ENCODE data around the gene ACADSB. TPM values are rescaled to one million over a fixed set of nuclear protein-coding genes. Genes with fewer than 3 reads are reported as not detected.

ACADSB gene
- total and polyA plus RNA-seq, 10 of the 15 experiments (the other 5 are each of a cell fraction or from before 2014, with no cell fraction given): 10.8 to 24.0 (median 15.0) TPM

DNA sequence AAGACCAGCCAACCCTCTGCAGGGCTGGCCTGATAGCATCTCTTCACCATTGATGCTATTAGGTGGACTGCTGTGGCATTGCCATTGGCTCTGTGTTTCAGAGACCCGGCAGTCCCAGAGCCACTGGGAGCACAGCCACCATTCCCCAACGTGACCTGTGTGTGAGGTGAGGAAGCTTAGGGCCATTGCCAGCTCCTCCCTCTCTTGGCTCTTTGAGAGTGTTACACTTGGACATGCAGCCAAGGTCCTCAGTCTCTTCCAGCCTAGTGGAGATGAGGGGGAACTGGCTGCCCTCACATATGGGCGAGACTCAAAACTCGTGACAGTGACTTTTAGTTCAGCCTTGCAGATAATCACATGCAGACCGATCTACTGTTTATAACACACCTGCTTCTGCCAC lies 87.6 kb downstream of the ACADSB start:
- SMC1A ChIA-PET (ENCODE audit: uncharacterized antibody, unreplicated experiment): no interaction called here

DNA sequence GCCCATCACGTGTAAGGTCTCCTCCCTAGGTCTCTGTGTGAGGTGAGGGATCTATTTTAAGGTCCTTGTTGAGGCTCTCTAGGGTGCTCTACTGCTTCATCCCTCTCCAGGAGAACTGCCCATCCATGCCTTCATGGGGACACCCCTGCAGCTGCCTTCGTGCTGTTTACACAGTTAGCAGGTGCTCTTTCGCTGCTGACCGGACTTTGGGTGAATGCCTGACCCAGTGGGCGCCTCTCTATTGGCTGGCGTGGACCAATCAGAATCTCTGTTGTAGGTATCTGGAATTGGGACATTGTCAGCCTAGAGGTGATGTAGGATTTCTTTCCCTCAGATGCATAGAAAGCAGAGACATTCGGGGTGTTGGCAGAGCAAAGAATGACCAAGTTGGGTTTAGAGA lies 88.2 kb downstream of the ACADSB start:
- ATAC-seq (no peak), FAIRE-seq (no peak), DNase-seq (ENCODE audit: low read depth, low spot score) (no peak)
- WGBS (ENCODE audit: insufficient coverage, insufficient replicate concordance, low lambda C conversion rate, missing lambda C conversion rate): 13% methylated on average over 7 of the region's 7 CpGs
- POLR2A ChIA-PET: no interaction called here
- H3K9ac ChIP-seq (ENCODE audit: control insufficient read depth, insufficient read depth, low read length): no peak overlapping the region
- CTCF ChIA-PET: no interaction called here
- SMC1A ChIA-PET (ENCODE audit: uncharacterized antibody, unreplicated experiment): no interaction called here
- TF ChIP-seq, protein P1, sequence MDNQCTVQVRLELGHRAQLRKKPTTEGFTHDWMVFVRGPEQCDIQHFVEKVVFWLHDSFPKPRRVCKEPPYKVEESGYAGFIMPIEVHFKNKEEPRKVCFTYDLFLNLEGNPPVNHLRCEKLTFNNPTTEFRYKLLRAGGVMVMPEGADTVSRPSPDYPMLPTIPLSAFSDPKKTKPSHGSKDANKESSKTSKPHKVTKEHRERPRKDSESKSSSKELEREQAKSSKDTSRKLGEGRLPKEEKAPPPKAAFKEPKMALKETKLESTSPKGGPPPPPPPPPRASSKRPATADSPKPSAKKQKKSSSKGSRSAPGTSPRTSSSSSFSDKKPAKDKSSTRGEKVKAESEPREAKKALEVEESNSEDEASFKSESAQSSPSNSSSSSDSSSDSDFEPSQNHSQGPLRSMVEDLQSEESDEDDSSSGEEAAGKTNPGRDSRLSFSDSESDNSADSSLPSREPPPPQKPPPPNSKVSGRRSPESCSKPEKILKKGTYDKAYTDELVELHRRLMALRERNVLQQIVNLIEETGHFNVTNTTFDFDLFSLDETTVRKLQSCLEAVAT (IDR thresholded peaks at IDR 0.05): no peak
- no peak for TF ChIP-seq RBBP5 (conservative IDR thresholded peaks at IDR 0.05)
- no peak for TF ChIP-seq NFYA (IDR thresholded peaks at IDR 0.05; ENCODE audit: borderline replicate concordance, low read depth, low read length)
- TF ChIP-seq ZNF384 (IDR thresholded peaks at IDR 0.05; ENCODE audit: borderline replicate concordance, low read depth, low read length): no peak
- no peak for TF ChIP-seq SUPT20H (IDR thresholded peaks at IDR 0.05; ENCODE audit: borderline replicate concordance, control insufficient read depth, low read depth, low read length)
- TF ChIP-seq ZZZ3 (IDR thresholded peaks at IDR 0.05; ENCODE audit: control insufficient read depth, insufficient read length, low read depth): no peak
- TF ChIP-seq TAF1 (IDR thresholded peaks at IDR 0.05; ENCODE audit: borderline replicate concordance, low read depth, low read length): no peak
- TF ChIP-seq EGR1 (IDR thresholded peaks at IDR 0.05; ENCODE audit: borderline replicate concordance in 1 of 2, low read depth in 2 of 2, low read length in 2 of 2): no peak
- H3K4me2 ChIP-seq (ENCODE audit: control insufficient read depth, insufficient read depth): no peak overlapping the region
- H3K27ac ChIP-seq (ENCODE audit: control insufficient read depth, insufficient read depth): no peak overlapping the region
- no peaks in the 10 kb centered on the region for H3K79me2 ChIP-seq (ENCODE audit: control insufficient read depth, insufficient read depth, low read length)
- BruUV-seq (replicated peaks): no TSS peak
- H2AFZ ChIP-seq (ENCODE audit: control insufficient read depth, low read depth, low read length): no peak overlapping the region
- H3K36me3 ChIP-seq (ENCODE audit: control insufficient read depth in 2 of 2, insufficient read depth in 2 of 2, low read length in 1 of 2): no peaks in the 10 kb centered on the region
- RAD21 ChIA-PET (ENCODE audit: unreplicated experiment): no interaction called here
- no peak overlapping the region for H3K4me3 ChIP-seq
- H3K27me3 ChIP-seq (replicated peaks in 1 of 2; ENCODE audit: control insufficient read depth in 2 of 2, insufficient read depth in 2 of 2, low read length in 1 of 2): peaks cover 0 to 2% of the 10 kb centered on the region in 2 experiments; a peak in 2 of 4 replicates
- intact Hi-C loops (cut with micrococcal nuclease; ENCODE audit: unreplicated experiment) (no loop called here), in situ Hi-C loops (cut with MboI) (no loop called here)
- no peaks in the 10 kb centered on the region for H3K4me1 ChIP-seq (ENCODE audit: control insufficient read depth, insufficient read depth, low read length)
- H3K9me3 ChIP-seq (replicated peaks; ENCODE audit: control insufficient read depth, insufficient read depth, low read length): no peaks in the 10 kb centered on the region; the same call in 2 of the 3 replicates
- H4K20me1 ChIP-seq (ENCODE audit: control insufficient read depth, insufficient read depth): no peaks in the 10 kb centered on the region

More for the DNA sequence above, 87.6 kb downstream of the ACADSB start:
- H3K4me2 ChIP-seq (ENCODE audit: control insufficient read depth, insufficient read depth): no peak overlapping the region
- H2AFZ ChIP-seq (ENCODE audit: control insufficient read depth, low read depth, low read length): no peak overlapping the region
- DNase-seq (ENCODE audit: low read depth, low spot score): no peak
- intact Hi-C loops (cut with micrococcal nuclease; ENCODE audit: unreplicated experiment): no loop called here
- no peak overlapping the region for H3K4me3 ChIP-seq
- H3K79me2 ChIP-seq (ENCODE audit: control insufficient read depth, insufficient read depth, low read length): no peaks in the 10 kb centered on the region
- H3K27me3 ChIP-seq (replicated peaks in 1 of 2; ENCODE audit: control insufficient read depth in 2 of 2, insufficient read depth in 2 of 2, low read length in 1 of 2): peaks cover 0 to 2% of the 10 kb centered on the region in 2 experiments; a peak in 2 of 4 replicates
- in situ Hi-C loops (cut with MboI): no loop called here
- ChIA-PET RAD21 (ENCODE audit: unreplicated experiment) (no interaction called here), CTCF (no interaction called here), POLR2A (no interaction called here)
- H3K27ac ChIP-seq (ENCODE audit: control insufficient read depth, insufficient read depth): no peak overlapping the region
- H3K9me3 ChIP-seq (replicated peaks; ENCODE audit: control insufficient read depth, insufficient read depth, low read length): no peaks in the 10 kb centered on the region; the same call in 2 of the 3 replicates
- H3K4me1 ChIP-seq (ENCODE audit: control insufficient read depth, insufficient read depth, low read length): no peaks in the 10 kb centered on the region
- no peak overlapping the region for H3K9ac ChIP-seq (ENCODE audit: control insufficient read depth, insufficient read depth, low read length)
- no peak for FAIRE-seq
- no peak for ATAC-seq
- no TSS peak for BruUV-seq (replicated peaks)
- TF ChIP-seq RUNX3 (IDR thresholded peaks at IDR 0.05; ENCODE audit: low read length) (no peak), BCL11A (IDR thresholded peaks at IDR 0.05; ENCODE audit: low read depth, low read length) (no peak), RAD21 (IDR thresholded peaks at IDR 0.05; ENCODE audit: insufficient read depth, low read depth, low read length) (no peak), STAT3 (IDR thresholded peaks at IDR 0.05; ENCODE audit: low read depth, low read length) (no peak), BRCA1 (IDR thresholded peaks at IDR 0.05; ENCODE audit: low read depth, low read length) (no peak), BACH1 (IDR thresholded peaks at IDR 0.05; ENCODE audit: borderline replicate concordance) (no peak)
- TF ChIP-seq, protein P2, sequence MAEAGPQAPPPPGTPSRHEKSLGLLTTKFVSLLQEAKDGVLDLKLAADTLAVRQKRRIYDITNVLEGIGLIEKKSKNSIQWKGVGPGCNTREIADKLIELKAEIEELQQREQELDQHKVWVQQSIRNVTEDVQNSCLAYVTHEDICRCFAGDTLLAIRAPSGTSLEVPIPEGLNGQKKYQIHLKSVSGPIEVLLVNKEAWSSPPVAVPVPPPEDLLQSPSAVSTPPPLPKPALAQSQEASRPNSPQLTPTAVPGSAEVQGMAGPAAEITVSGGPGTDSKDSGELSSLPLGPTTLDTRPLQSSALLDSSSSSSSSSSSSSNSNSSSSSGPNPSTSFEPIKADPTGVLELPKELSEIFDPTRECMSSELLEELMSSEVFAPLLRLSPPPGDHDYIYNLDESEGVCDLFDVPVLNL (IDR thresholded peaks at IDR 0.05; ENCODE audit: low read depth, low read length): no peak
- no peaks in the 10 kb centered on the region for H4K20me1 ChIP-seq (ENCODE audit: control insufficient read depth, insufficient read depth)
- H3K36me3 ChIP-seq (ENCODE audit: control insufficient read depth in 2 of 2, insufficient read depth in 2 of 2, low read length in 1 of 2): no peaks in the 10 kb centered on the region
- WGBS (ENCODE audit: insufficient coverage, insufficient replicate concordance, low lambda C conversion rate, missing lambda C conversion rate): 41% methylated on average over 5 of the region's 5 CpGs
